ACC112 (cell line): ENCODE data around the gene SST.

ENCODE experiments used
- H2AFZ ChIP-seq: fragments of 200-600 bp; sonication (generic); one replicate; pipeline ENCODE4 v1.6.0; 2017; ENCODE audit warnings: antibody characterized with exemption, low read length; ENCODE audit not compliant: unreplicated experiment
- H3K27ac ChIP-seq: fragments of 200-600 bp; sonication (generic); 2 replicates; pipeline ENCODE4 v1.5.1; 2014; ENCODE audit warnings: low read depth, mild to moderate bottlenecking, antibody characterized with exemption, low read length, moderate library complexity
- H3K27me3 ChIP-seq: fragments of 200-600 bp; sonication (generic); 2 replicates; pipeline ENCODE4 v1.6.1; 2014; ENCODE audit warnings: mild to moderate bottlenecking, antibody characterized with exemption, low read length, moderate library complexity, mixed read lengths; ENCODE audit not compliant: insufficient read depth
- H3K36me3 ChIP-seq: fragments of 200-600 bp; sonication (generic); 2 replicates; pipeline ENCODE4 v1.6.1; 2016; ENCODE audit warnings: mild to moderate bottlenecking, antibody characterized with exemption, low read length, moderate library complexity, mixed read lengths; ENCODE audit not compliant: insufficient read depth
- H3K4me1 ChIP-seq: fragments of 200-600 bp; sonication (generic); one replicate; pipeline ENCODE4 v1.6.1; 2016; ENCODE audit warnings: low read length, mixed read lengths; ENCODE audit not compliant: insufficient read depth, unreplicated experiment, control insufficient read depth
- H3K4me3 ChIP-seq: fragments of 200-600 bp; sonication (generic); 2 replicates; pipeline ENCODE4 v1.5.1; 2014; ENCODE audit warnings: mild to moderate bottlenecking, low read depth, low read length
- H3K79me2 ChIP-seq: fragments of 200-600 bp; sonication (generic); one replicate; pipeline ENCODE4 v1.6.0; 2016; ENCODE audit warnings: low read length; ENCODE audit not compliant: control insufficient read depth, unreplicated experiment, insufficient read depth

Gene SST

DNA sequence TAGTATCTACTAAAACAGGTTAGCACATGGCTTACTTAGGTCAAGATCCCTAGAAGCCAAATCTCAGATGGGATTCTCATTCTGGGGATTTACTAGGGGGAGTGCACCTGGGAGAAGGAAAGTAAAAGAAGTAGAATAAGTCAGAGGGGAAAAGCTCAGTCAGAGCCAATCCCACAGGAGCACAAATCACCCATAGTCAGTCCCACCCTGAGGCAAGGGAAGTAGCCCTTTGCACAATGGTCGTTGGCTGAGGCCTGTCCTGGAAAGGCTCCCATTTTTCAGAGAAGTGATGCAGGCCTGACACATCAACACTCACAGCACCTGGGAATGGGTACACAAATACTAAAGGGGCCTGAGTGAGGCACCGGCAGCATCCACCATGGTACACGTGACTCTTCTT, 39.8 kb downstream of the SST start:
- H2AFZ ChIP-seq = no peak overlapping the region

GRCh38 chr3:187629711-187630110, 40.5 kb downstream of the SST start:
- Histone ChIP-seq H3K79me2 (no peaks in the 10 kb centered on the region), H3K4me3 (no peak overlapping the region), H2AFZ (no peak overlapping the region), H3K4me1 (no peaks in the 10 kb centered on the region), H3K27me3 (peaks cover 44% of the 10 kb centered on the region), H3K36me3 (no peaks in the 10 kb centered on the region), H3K27ac (no peak overlapping the region)

More for the DNA sequence above, 39.8 kb downstream of the SST start:
- H3K4me3 ChIP-seq = no peak overlapping the region
- H3K79me2 ChIP-seq = no peaks in the 10 kb centered on the region
- H3K4me1 ChIP-seq = no peaks in the 10 kb centered on the region
- H3K36me3 ChIP-seq = no peaks in the 10 kb centered on the region
- H3K27me3 ChIP-seq = peaks cover 38% of the 10 kb centered on the region
- H3K27ac ChIP-seq = no peak overlapping the region

- Histone ChIP-seq H3K4me3 (no peak overlapping the region), H3K27me3 (peaks cover 42% of the 10 kb centered on the region), H3K79me2 (no peaks in the 10 kb centered on the region), H2AFZ (no peak overlapping the region), H3K27ac (no peak overlapping the region), H3K4me1 (no peaks in the 10 kb centered on the region), H3K36me3 (no peaks in the 10 kb centered on the region)
Measured at GRCh38 chr3:187628169-187628568, 42.0 kb downstream of the SST start.

DNA sequence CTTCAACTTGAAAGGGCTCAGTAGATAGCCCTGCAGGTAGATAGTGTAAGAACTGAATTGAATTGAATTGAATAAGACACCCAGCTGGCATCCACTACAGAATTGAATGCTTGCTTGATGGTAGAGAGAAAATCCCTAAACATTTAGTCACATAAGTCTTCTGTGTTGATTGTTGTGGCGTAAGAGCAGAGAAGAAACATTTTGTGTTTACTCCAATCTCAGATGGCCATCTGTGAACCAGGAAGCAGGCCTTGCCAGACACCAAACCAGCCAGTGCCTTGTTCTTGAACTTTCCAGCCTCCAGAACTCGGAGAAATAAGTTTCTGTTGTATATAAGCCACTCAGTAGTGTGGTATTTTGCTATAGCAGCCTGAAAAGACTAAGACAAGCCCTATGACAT, 43.6 kb downstream of the SST start:
- no peaks in the 10 kb centered on the region for H3K4me1 ChIP-seq
- no peaks in the 10 kb centered on the region for H3K79me2 ChIP-seq
- H3K27me3 ChIP-seq = peaks cover 45% of the 10 kb centered on the region
- no peak overlapping the region for H3K4me3 ChIP-seq
- no peak overlapping the region for H2AFZ ChIP-seq
- no peak overlapping the region for H3K27ac ChIP-seq
- no peaks in the 10 kb centered on the region for H3K36me3 ChIP-seq

- H3K4me1 ChIP-seq = no peaks in the 10 kb centered on the region
- no peak overlapping the region for H3K27ac ChIP-seq
- no peaks in the 10 kb centered on the region for H3K36me3 ChIP-seq
- no peaks in the 10 kb centered on the region for H3K79me2 ChIP-seq
- H3K4me3 ChIP-seq = no peak overlapping the region
- H2AFZ ChIP-seq = no peak overlapping the region
- H3K27me3 ChIP-seq = peaks cover 59% of the 10 kb centered on the region
Measured at GRCh38 chr3:187624588-187624987, 45.6 kb downstream of the SST start.

DNA sequence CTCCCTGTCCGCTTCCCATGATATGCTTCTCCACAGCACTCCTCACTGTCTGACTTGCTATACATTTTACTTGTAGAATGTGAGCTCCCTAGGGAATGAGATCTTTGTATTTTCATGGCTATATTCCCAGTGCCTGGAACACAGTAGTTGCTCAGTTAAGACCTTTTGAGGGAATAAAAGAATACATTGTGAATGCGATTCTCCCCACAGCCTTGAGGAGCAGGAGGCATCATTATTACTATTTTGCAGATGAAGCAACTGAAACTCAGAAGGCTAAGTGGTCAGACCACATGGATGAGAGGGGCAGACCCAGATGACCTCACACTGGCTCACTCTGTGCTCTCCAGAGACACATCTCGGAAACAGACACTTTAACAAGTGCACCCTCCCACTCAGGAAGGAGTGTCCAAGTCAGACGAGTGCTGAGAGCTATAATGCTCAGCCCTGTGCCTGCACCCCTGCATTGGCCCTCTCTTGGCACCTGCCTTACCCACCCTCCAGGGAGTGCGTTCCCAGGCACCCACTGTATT, 46.8 kb downstream of the SST start:
- no peak overlapping the region for H3K4me3 ChIP-seq

GRCh38 chr3:187621881-187622280, 48.3 kb downstream of the SST start:
- Histone ChIP-seq H3K4me3 (no peak overlapping the region), H3K36me3 (no peaks in the 10 kb centered on the region), H2AFZ (no peak overlapping the region), H3K27ac (no peak overlapping the region), H3K4me1 (no peaks in the 10 kb centered on the region), H3K27me3 (peaks cover 67% of the 10 kb centered on the region), H3K79me2 (no peaks in the 10 kb centered on the region)

More for the DNA sequence above, 46.8 kb downstream of the SST start:
- no peak overlapping the region for H2AFZ ChIP-seq
- no peaks in the 10 kb centered on the region for H3K79me2 ChIP-seq
- H3K36me3 ChIP-seq = no peaks in the 10 kb centered on the region
- H3K27ac ChIP-seq = no peak overlapping the region
- H3K27me3 ChIP-seq = peaks cover 64% of the 10 kb centered on the region
- no peaks in the 10 kb centered on the region for H3K4me1 ChIP-seq

DNA sequence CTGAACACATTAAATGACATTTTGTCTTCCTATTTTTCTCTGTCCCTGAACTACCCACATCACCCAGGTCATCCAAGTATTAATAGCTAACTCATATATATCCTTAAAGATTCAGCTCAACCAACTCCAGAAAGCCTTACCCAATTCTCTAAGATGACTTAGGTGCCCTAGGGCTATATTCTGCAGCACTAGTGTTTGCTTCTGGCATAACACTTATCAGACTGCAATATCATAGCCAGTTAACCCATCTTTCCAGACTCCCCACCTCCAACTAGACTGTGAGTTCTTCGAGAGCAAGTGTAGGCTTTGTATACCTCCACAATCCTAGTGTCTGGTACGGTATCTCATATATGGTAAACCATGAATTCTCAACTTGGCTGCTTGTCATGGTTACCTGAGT, 50.7 kb downstream of the SST start:
- H2AFZ ChIP-seq = no peak overlapping the region
- no peak overlapping the region for H3K4me3 ChIP-seq
- no peaks in the 10 kb centered on the region for H3K4me1 ChIP-seq
- H3K27me3 ChIP-seq = peaks cover 54% of the 10 kb centered on the region
- no peak overlapping the region for H3K27ac ChIP-seq
- no peaks in the 10 kb centered on the region for H3K79me2 ChIP-seq
- H3K36me3 ChIP-seq = no peaks in the 10 kb centered on the region
